ENCODE results near the gene ASB14.

DNA sequence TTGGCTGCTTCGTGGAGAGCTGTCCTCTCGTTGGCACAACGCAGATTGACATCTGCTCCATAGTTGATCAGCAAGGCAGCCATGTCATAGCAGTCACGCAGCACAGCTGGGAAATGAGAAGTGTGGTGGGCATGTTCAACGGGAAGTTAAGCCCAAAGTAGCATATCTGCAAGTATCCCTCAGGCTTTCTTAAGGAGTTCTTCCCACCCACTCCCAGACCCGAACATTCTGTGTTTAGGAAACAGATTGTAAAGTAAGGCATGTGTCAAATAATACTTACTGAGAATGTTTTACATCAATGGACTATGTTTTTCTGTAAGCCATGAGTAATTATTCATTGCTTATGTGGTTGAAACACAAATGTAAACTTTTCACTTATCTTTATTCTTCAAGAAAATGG lies 9.2 kb downstream of the ASB14 start:
- TF ChIP-seq CTCF (IDR thresholded peaks at IDR 0.05; ENCODE audit: low read depth, low read length, missing input control): no peak
- TF ChIP-seq MAX (IDR thresholded peaks at IDR 0.05): no peak
- TF ChIP-seq ATF3 (IDR thresholded peaks at IDR 0.05): no peak
- no peak for TF ChIP-seq FOXA1 (IDR thresholded peaks at IDR 0.05)
- TF ChIP-seq JUND (IDR thresholded peaks at IDR 0.05): no peak
- TF ChIP-seq EGR1 (IDR thresholded peaks at IDR 0.05; ENCODE audit: low read depth in 2 of 2): no peak
- TF ChIP-seq YY1 (IDR thresholded peaks at IDR 0.05): no peak
- TF ChIP-seq, protein P1, sequence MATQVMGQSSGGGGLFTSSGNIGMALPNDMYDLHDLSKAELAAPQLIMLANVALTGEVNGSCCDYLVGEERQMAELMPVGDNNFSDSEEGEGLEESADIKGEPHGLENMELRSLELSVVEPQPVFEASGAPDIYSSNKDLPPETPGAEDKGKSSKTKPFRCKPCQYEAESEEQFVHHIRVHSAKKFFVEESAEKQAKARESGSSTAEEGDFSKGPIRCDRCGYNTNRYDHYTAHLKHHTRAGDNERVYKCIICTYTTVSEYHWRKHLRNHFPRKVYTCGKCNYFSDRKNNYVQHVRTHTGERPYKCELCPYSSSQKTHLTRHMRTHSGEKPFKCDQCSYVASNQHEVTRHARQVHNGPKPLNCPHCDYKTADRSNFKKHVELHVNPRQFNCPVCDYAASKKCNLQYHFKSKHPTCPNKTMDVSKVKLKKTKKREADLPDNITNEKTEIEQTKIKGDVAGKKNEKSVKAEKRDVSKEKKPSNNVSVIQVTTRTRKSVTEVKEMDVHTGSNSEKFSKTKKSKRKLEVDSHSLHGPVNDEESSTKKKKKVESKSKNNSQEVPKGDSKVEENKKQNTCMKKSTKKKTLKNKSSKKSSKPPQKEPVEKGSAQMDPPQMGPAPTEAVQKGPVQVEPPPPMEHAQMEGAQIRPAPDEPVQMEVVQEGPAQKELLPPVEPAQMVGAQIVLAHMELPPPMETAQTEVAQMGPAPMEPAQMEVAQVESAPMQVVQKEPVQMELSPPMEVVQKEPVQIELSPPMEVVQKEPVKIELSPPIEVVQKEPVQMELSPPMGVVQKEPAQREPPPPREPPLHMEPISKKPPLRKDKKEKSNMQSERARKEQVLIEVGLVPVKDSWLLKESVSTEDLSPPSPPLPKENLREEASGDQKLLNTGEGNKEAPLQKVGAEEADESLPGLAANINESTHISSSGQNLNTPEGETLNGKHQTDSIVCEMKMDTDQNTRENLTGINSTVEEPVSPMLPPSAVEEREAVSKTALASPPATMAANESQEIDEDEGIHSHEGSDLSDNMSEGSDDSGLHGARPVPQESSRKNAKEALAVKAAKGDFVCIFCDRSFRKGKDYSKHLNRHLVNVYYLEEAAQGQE (IDR thresholded peaks at IDR 0.05): no peak
